Femur (tissue), 1 donor: Measurements from ENCODE around the gene LRFN4.

Experiments used
- DNase-seq: peaks from one replicate; pipeline ENCODE4 v3.0.0-alpha.2; 2017

The LRFN4 gene

GRCh38 chr11:66894141-66894540 lies 37.3 kb downstream of the LRFN4 start:
- no peak for DNase-seq

GRCh38 chr11:66901964-66902390 lies 45.1 kb downstream of the LRFN4 start:
- DNase-seq = no peak

GRCh38 chr11:66902486-66903177 lies 45.8 kb downstream of the LRFN4 start:
- DNase-seq = no peak

GRCh38 chr11:66904055-66904454 lies 47.2 kb downstream of the LRFN4 start:
- DNase-seq = no peak

- DNase-seq = no peak
Measured at GRCh38 chr11:66904561-66904960, 47.7 kb downstream of the LRFN4 start.

- no peak for DNase-seq
Measured at GRCh38 chr11:66904981-66905521, 48.2 kb downstream of the LRFN4 start.

GRCh38 chr11:66905631-66906030 lies 48.8 kb downstream of the LRFN4 start:
- no peak for DNase-seq

- DNase-seq = no peak
Measured at GRCh38 chr11:66906061-66906733, 49.3 kb downstream of the LRFN4 start.

- DNase-seq = no peak
Measured at GRCh38 chr11:66907751-66908630, 51.1 kb downstream of the LRFN4 start.

GRCh38 chr11:66909181-66909580 lies 52.3 kb downstream of the LRFN4 start:
- no peak for DNase-seq

GRCh38 chr11:66910016-66910415 lies 53.2 kb downstream of the LRFN4 start:
- DNase-seq = no peak
